Vagina (tissue), 2 donors: ENCODE results near the gene SLC8A1. TPM values are rescaled to one million over a fixed set of nuclear protein-coding genes. Genes with fewer than 3 reads are reported as not detected.

Source experiments
- DNase-seq, 2 donors: peaks; one replicate each; pipeline ENCODE4 v3.0.0-alpha.2; 2017; ENCODE audit errors: extremely low spot score in 2 of 2
- H3K27ac ChIP-seq: fragments of 200-600 bp; sonication (generic); one replicate; pipeline ENCODE4 v1.5.1; 2019
- H3K27me3 ChIP-seq: fragments of 200-600 bp; sonication (generic); one replicate; pipeline ENCODE4 v1.5.1; 2019
- H3K36me3 ChIP-seq, 2 donors: fragments of 200-600 bp; sonication (generic); one replicate each; pipeline ENCODE4 v1.5.1; 2017 to 2019
- H3K4me1 ChIP-seq: fragments of 200-600 bp; sonication (generic); one replicate; pipeline ENCODE4 v1.5.1; 2019
- H3K4me3 ChIP-seq, 2 donors: fragments of 200-600 bp; sonication (generic); 1 replicate in 1 of 2; 2 replicates in 1 of 2; pipeline ENCODE4 v1.5.1; 2016 to 2019
- H3K9me3 ChIP-seq: fragments of 200-600 bp; sonication (generic); one replicate; pipeline ENCODE4 v1.5.1; 2019
- POLR2A ChIP-seq, 2 donors: fragments of 450-650 bp; IDR thresholded peaks; one replicate each; pipeline ENCODE4 v1.6.1; 2017; ENCODE audit warnings: antibody characterized with exemption in 2 of 2, mild to moderate bottlenecking in 2 of 2, moderate library complexity in 2 of 2
- POLR2AphosphoS5 ChIP-seq, 2 donors: sonication (generic); formaldehyde crosslinking; IDR thresholded peaks; one replicate each; pipeline ENCODE4 v1.9.0; 2017; ENCODE audit warnings: antibody characterized with exemption in 2 of 2, mild to moderate bottlenecking in 2 of 2, low read depth in 1 of 2; ENCODE audit not compliant: insufficient read depth in 1 of 2
- intact Hi-C: fragments of 100-400 bp; cut with DNase I; formaldehyde crosslinking; loops from one replicate; pipeline ENCODE4 v1.15.1; 2023
- total RNA-seq: library from RNA; depleted of rRNA; stranded (reverse); fragments of >200 nt; gene quantifications from one replicate; pipeline ENCODE4 v1.2.3, GENCODE V29; 2016
- TF ChIP-seq, protein P1 (sequence below), 3 experiments: fragments of 450-650 bp in 2 of 3; fragments of 200-600 bp in 1 of 3; sonication (generic) in 1 of 3; IDR thresholded peaks; one replicate each; pipeline ENCODE4 v1.5.1; 2017 to 2019; ENCODE audit warnings: antibody characterized with exemption in 3 of 3, mild to moderate bottlenecking in 2 of 3, moderate library complexity in 2 of 3

Gene SLC8A1
- total RNA-seq, 1 donor from 2014 or later: 40.8 TPM

DNA sequence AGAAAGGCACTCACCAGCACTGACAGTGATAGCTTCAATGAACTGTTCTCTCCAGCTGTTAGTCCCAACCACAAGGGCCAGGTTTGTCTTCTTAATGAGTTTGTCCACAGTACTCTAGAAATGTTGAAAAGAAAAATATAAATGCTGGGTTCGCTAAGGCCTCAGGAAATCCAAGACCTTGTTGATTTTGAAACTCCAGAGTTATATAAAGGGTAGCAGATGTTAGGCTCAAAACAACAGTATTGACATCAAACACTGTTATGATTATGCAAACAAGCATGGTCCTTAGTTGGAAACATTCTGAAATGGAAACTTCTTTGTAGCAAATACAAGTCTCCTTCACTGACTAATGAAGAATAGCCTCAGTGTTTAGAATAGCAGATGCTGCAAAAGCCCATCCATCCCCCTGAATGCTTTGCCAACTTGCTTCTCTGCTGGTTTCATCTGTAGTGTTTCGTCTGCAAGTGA lies 291.1 kb downstream of the SLC8A1 start:
- DNase-seq: no peak
- intact Hi-C loops: no loop called here
- H3K9me3 ChIP-seq: no peaks in the 10 kb centered on the region
- TF ChIP-seq POLR2AphosphoS5 (IDR thresholded peaks at IDR 0.05; ENCODE audit: insufficient read depth in 1 of 2, low read depth in 1 of 2): no peak
- TF ChIP-seq, protein P1, sequence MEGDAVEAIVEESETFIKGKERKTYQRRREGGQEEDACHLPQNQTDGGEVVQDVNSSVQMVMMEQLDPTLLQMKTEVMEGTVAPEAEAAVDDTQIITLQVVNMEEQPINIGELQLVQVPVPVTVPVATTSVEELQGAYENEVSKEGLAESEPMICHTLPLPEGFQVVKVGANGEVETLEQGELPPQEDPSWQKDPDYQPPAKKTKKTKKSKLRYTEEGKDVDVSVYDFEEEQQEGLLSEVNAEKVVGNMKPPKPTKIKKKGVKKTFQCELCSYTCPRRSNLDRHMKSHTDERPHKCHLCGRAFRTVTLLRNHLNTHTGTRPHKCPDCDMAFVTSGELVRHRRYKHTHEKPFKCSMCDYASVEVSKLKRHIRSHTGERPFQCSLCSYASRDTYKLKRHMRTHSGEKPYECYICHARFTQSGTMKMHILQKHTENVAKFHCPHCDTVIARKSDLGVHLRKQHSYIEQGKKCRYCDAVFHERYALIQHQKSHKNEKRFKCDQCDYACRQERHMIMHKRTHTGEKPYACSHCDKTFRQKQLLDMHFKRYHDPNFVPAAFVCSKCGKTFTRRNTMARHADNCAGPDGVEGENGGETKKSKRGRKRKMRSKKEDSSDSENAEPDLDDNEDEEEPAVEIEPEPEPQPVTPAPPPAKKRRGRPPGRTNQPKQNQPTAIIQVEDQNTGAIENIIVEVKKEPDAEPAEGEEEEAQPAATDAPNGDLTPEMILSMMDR (IDR thresholded peaks at IDR 0.05): no peak
- TF ChIP-seq POLR2A (IDR thresholded peaks at IDR 0.05): no peak
- H3K27ac ChIP-seq: no peak overlapping the region
- H3K27me3 ChIP-seq: no peaks in the 10 kb centered on the region
- no peaks in the 10 kb centered on the region for H3K36me3 ChIP-seq
- H3K4me3 ChIP-seq: no peak overlapping the region
- H3K4me1 ChIP-seq: no peaks in the 10 kb centered on the region

DNA sequence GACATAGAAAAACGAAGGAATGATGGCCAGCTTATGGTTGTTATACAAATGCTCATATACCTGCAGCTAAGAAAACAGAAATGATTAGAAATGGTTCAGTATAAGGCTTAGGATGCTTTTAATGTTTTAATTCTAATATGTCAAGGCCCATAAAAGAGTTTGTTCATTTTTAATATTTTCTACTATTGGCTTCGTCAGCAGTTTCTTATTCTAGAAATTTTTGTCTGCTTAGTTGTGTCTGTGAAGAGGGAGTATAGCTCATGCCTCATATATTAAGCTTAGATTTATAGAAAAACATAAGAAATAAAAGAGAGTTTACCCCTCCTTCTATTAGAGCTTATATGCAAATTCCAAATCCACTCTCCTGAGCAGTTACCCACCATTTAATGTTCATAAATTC lies 292.6 kb downstream of the SLC8A1 start:
- DNase-seq: no peak
- H3K36me3 ChIP-seq: no peaks in the 10 kb centered on the region
- H3K4me1 ChIP-seq: no peaks in the 10 kb centered on the region
- H3K4me3 ChIP-seq: no peak overlapping the region
- no peak overlapping the region for H3K27ac ChIP-seq
- no peak for TF ChIP-seq POLR2A (IDR thresholded peaks at IDR 0.05)
- TF ChIP-seq, protein P1 (IDR thresholded peaks at IDR 0.05): no peak
- no peak for TF ChIP-seq POLR2AphosphoS5 (IDR thresholded peaks at IDR 0.05; ENCODE audit: insufficient read depth in 1 of 2, low read depth in 1 of 2)
- intact Hi-C loops: no loop called here
- H3K27me3 ChIP-seq: no peaks in the 10 kb centered on the region
- no peaks in the 10 kb centered on the region for H3K9me3 ChIP-seq

DNA sequence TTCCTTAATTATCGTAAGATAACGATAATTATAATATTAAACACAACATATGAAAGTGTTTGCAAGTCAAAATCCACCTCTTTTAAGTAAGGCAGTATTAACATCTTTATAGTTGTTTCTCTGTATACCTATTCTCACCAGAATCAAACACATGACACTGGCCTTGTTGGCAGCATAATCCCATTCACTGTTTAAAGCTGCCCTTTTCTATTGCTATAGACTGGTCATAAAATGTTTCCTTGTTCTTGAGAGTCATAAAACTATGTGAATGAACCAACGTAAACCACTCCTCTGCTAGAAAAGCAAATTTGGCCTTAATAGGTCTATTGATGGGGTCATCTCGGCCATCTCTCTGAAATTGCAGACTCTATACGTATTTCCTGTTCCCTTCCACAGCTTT lies 293.1 kb downstream of the SLC8A1 start:
- H3K27me3 ChIP-seq: no peaks in the 10 kb centered on the region
- H3K4me1 ChIP-seq: no peaks in the 10 kb centered on the region
- H3K27ac ChIP-seq: no peak overlapping the region
- H3K36me3 ChIP-seq: no peaks in the 10 kb centered on the region
- H3K4me3 ChIP-seq: no peak overlapping the region
- intact Hi-C loops: no loop called here
- no peaks in the 10 kb centered on the region for H3K9me3 ChIP-seq
- TF ChIP-seq POLR2A (IDR thresholded peaks at IDR 0.05) (no peak), POLR2AphosphoS5 (IDR thresholded peaks at IDR 0.05; ENCODE audit: insufficient read depth in 1 of 2, low read depth in 1 of 2) (no peak)
- TF ChIP-seq, protein P1 (IDR thresholded peaks at IDR 0.05): no peak
- no peak for DNase-seq

DNA sequence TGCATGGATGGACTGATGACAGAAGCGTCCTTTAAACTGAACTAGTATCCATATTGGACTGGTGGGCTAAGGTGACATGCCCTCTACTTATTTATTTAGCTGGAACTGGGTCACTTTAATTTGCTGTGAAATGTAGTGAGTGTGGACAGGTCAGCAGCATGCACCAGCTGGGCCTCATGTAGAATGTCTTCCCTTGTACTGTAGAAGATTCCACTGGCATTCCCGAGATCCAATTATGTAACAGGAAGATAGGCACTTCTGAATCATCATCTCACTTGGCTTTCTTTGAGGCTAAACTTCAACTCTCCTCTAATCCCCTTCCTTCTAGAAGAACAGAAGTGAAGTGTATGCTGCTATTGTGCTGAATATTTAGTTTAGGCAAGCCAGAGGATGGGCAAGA lies 296.2 kb downstream of the SLC8A1 start:
- no peak for DNase-seq
- H3K36me3 ChIP-seq: no peaks in the 10 kb centered on the region

DNA sequence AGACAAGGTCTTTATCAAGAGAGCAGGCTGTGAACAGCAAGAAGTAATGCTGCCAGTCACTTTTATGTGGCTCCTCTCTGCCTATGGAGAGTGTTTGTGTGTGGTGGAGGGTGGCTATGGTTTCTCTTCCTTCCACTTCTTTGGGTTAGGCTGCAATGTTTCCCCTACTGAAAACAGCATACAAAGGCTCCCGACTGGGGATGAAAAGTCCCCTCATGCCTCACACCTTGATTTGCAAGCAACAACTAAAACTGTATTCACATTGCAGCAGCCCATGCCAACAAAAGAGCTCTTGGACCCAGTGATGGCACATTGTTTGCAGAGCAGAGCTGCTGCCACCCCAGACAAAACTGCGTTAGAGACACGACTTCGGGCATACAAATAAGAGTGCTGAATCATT lies 301.6 kb downstream of the SLC8A1 start:
- H3K27me3 ChIP-seq: no peaks in the 10 kb centered on the region
- no peak for DNase-seq
- intact Hi-C loops: no loop called here
- H3K4me1 ChIP-seq: no peaks in the 10 kb centered on the region
- H3K27ac ChIP-seq: no peak overlapping the region
- no peaks in the 10 kb centered on the region for H3K36me3 ChIP-seq
- H3K9me3 ChIP-seq: no peaks in the 10 kb centered on the region
- TF ChIP-seq POLR2A (IDR thresholded peaks at IDR 0.05): no peak
- TF ChIP-seq, protein P1 (IDR thresholded peaks at IDR 0.05): no peak
- no peak for TF ChIP-seq POLR2AphosphoS5 (IDR thresholded peaks at IDR 0.05; ENCODE audit: insufficient read depth in 1 of 2, low read depth in 1 of 2)
- no peak overlapping the region for H3K4me3 ChIP-seq

More for the DNA sequence above, 296.2 kb downstream of the SLC8A1 start:
- intact Hi-C loops: no loop called here
- H3K4me1 ChIP-seq: no peaks in the 10 kb centered on the region
- no peak for TF ChIP-seq POLR2A (IDR thresholded peaks at IDR 0.05)
- TF ChIP-seq, protein P1 (IDR thresholded peaks at IDR 0.05): no peak
- no peak for TF ChIP-seq POLR2AphosphoS5 (IDR thresholded peaks at IDR 0.05; ENCODE audit: insufficient read depth in 1 of 2, low read depth in 1 of 2)
- H3K9me3 ChIP-seq: no peaks in the 10 kb centered on the region
- no peak overlapping the region for H3K4me3 ChIP-seq
- H3K27me3 ChIP-seq: no peaks in the 10 kb centered on the region
- H3K27ac ChIP-seq: no peak overlapping the region
